ENCODE measurements around the gene ZNF587B.
"Not testable (repeated sequence)": the region's sequence is repeated elsewhere in the genome, so short reads cannot be mapped to it uniquely, and the experiment has no call there.

Gene ZNF587B

GRCh38 chr19:57872450-57872849 is 42.4 kb downstream of the ZNF587B start:
- FAIRE-seq, result no peak

- FAIRE-seq, result not testable (repeated sequence)
Observed at GRCh38 chr19:57873883-57874799, 44.0 kb downstream of the ZNF587B start.

GRCh38 chr19:57886046-57886445 is 55.9 kb downstream of the ZNF587B start:
- no peak for FAIRE-seq

- peak; percentile 74 for FAIRE-seq
Observed at GRCh38 chr19:57887195-57887941, 57.3 kb downstream of the ZNF587B start.

GRCh38 chr19:57888107-57888559 is 58.0 kb downstream of the ZNF587B start:
- FAIRE-seq, result no peak

GRCh38 chr19:57888560-57889231 is 58.6 kb downstream of the ZNF587B start, which contains the start of gene ZNF814:
TSS of gene ZNF814 (minus strand) at chr19:57889037. CDS start at chr19:57888802, 235 bp downstream.
- FAIRE-seq, result no peak

- FAIRE-seq, result not testable (repeated sequence)
Observed at GRCh38 chr19:57890706-57891105, 60.6 kb downstream of the ZNF587B start.
